ENCODE results near the gene QSER1. TPM values are rescaled to one million over a fixed set of nuclear protein-coding genes. Genes with fewer than 3 reads are reported as not detected.
"Not testable (repeated sequence)": the region's sequence is repeated elsewhere in the genome, so short reads cannot be mapped to it uniquely, and the experiment has no call there.

The QSER1 gene
- total RNA-seq, 1 donor from 2014 or later = 21.6 TPM

GRCh38 chr11:32921204-32921603 is 28.6 kb downstream of the QSER1 start:
- DNase-seq (ENCODE audit: low read depth) = no peak
- no peak for TF ChIP-seq CTCF (IDR thresholded peaks at IDR 0.05; ENCODE audit: insufficient read depth, low read length, poor library complexity, severe bottlenecking)
- Histone ChIP-seq H3K36me3 (ENCODE audit: control insufficient read depth, insufficient read depth, low read length) (no peaks in the 10 kb centered on the region), H3K27me3 (ENCODE audit: control insufficient read depth, insufficient read depth, low read length) (no peaks in the 10 kb centered on the region), H3K4me3 (ENCODE audit: low read depth, low read length) (no peak overlapping the region)

- H3K27me3 ChIP-seq (ENCODE audit: control insufficient read depth, insufficient read depth, low read length) = no peaks in the 10 kb centered on the region
- DNase-seq (ENCODE audit: low read depth) = no peak
- H3K36me3 ChIP-seq (ENCODE audit: control insufficient read depth, insufficient read depth, low read length) = no peaks in the 10 kb centered on the region
- TF ChIP-seq CTCF (IDR thresholded peaks at IDR 0.05; ENCODE audit: insufficient read depth, low read length, poor library complexity, severe bottlenecking) = no peak
- no peak overlapping the region for H3K4me3 ChIP-seq (ENCODE audit: low read depth, low read length)
Measured at GRCh38 chr11:32931606-32932005, 39.0 kb downstream of the QSER1 start.

- no peak for TF ChIP-seq CTCF (IDR thresholded peaks at IDR 0.05; ENCODE audit: insufficient read depth, low read length, poor library complexity, severe bottlenecking)
- no peak overlapping the region for H3K4me3 ChIP-seq (ENCODE audit: low read depth, low read length)
- DNase-seq (ENCODE audit: low read depth) = no peak
- H3K36me3 ChIP-seq (ENCODE audit: control insufficient read depth, insufficient read depth, low read length) = no peaks in the 10 kb centered on the region
- H3K27me3 ChIP-seq (ENCODE audit: control insufficient read depth, insufficient read depth, low read length) = no peaks in the 10 kb centered on the region
Measured at GRCh38 chr11:32932196-32932595, 39.6 kb downstream of the QSER1 start.

- no peak for DNase-seq (ENCODE audit: low read depth)
- no peak for TF ChIP-seq CTCF (IDR thresholded peaks at IDR 0.05; ENCODE audit: insufficient read depth, low read length, poor library complexity, severe bottlenecking)
- Histone ChIP-seq H3K36me3 (ENCODE audit: control insufficient read depth, insufficient read depth, low read length) (no peaks in the 10 kb centered on the region), H3K27me3 (ENCODE audit: control insufficient read depth, insufficient read depth, low read length) (no peaks in the 10 kb centered on the region), H3K4me3 (ENCODE audit: low read depth, low read length) (no peak overlapping the region)
Measured at GRCh38 chr11:32935462-32936029, 42.9 kb downstream of the QSER1 start.

GRCh38 chr11:32936178-32936577 is 43.6 kb downstream of the QSER1 start:
- not testable (repeated sequence) for H3K27me3 ChIP-seq (ENCODE audit: control insufficient read depth, insufficient read depth, low read length); H3K4me3 ChIP-seq (ENCODE audit: low read depth, low read length); DNase-seq (ENCODE audit: low read depth); H3K36me3 ChIP-seq (ENCODE audit: control insufficient read depth, insufficient read depth, low read length)

- not testable (repeated sequence) for H3K36me3 ChIP-seq (ENCODE audit: control insufficient read depth, insufficient read depth, low read length); H3K27me3 ChIP-seq (ENCODE audit: control insufficient read depth, insufficient read depth, low read length); DNase-seq (ENCODE audit: low read depth); H3K4me3 ChIP-seq (ENCODE audit: low read depth, low read length)
Measured at GRCh38 chr11:32937283-32937682, 44.7 kb downstream of the QSER1 start.

GRCh38 chr11:32939046-32939445 is 46.4 kb downstream of the QSER1 start:
- no peak for TF ChIP-seq CTCF (IDR thresholded peaks at IDR 0.05; ENCODE audit: insufficient read depth, low read length, poor library complexity, severe bottlenecking)
- no peaks in the 10 kb centered on the region for H3K36me3 ChIP-seq (ENCODE audit: control insufficient read depth, insufficient read depth, low read length)
- DNase-seq (ENCODE audit: low read depth) = no peak
- H3K4me3 ChIP-seq (ENCODE audit: low read depth, low read length) = no peak overlapping the region
- H3K27me3 ChIP-seq (ENCODE audit: control insufficient read depth, insufficient read depth, low read length) = no peaks in the 10 kb centered on the region

All from kidney epithelial cell (primary cell).